Transverse colon (tissue), 4 donors: ENCODE measurements around the gene PLA2G15.

ENCODE experiments used
- CTCF ChIP-seq, 5 experiments: fragments of 200-600 bp in 3 of 5; fragments of 450-650 bp in 2 of 5; sonication (generic) in 3 of 5; IDR thresholded peaks; 1 replicate in 2 of 5; 2 replicates in 3 of 5; pipeline ENCODE4 v1.5.1; 2016 to 2017; ENCODE audit warnings: antibody characterized with exemption in 5 of 5, inconsistent platforms in 3 of 5, mild to moderate bottlenecking in 2 of 5, moderate library complexity in 1 of 5
- POLR2AphosphoS5 ChIP-seq, 3 donors: sonication (generic); formaldehyde crosslinking; IDR thresholded peaks; one replicate each; pipeline ENCODE4 v1.6.1; 2016; ENCODE audit warnings: antibody characterized with exemption in 3 of 3

- TF ChIP-seq POLR2AphosphoS5 (IDR thresholded peaks at IDR 0.05) (no peak), CTCF (IDR thresholded peaks at IDR 0.05) (no peak)
These were observed 681 bp upstream of the PLA2G15 start for GRCh38 chr16:68244481-68244902.
